GM21723 (cell line): Measurements from ENCODE around the gene MAN1A2.
A peak's percentile ranks its signal among the peaks of the same experiment; 100 is the strongest.

Source experiments
- ATAC-seq: cut with Tn5 transposase; IDR thresholded peaks from one replicate; pipeline ENCODE4 v1.9.1; 2021; ENCODE audit warnings: mild to moderate bottlenecking, moderate library complexity; ENCODE audit not compliant: unreplicated experiment

MAN1A2 gene

DNA sequence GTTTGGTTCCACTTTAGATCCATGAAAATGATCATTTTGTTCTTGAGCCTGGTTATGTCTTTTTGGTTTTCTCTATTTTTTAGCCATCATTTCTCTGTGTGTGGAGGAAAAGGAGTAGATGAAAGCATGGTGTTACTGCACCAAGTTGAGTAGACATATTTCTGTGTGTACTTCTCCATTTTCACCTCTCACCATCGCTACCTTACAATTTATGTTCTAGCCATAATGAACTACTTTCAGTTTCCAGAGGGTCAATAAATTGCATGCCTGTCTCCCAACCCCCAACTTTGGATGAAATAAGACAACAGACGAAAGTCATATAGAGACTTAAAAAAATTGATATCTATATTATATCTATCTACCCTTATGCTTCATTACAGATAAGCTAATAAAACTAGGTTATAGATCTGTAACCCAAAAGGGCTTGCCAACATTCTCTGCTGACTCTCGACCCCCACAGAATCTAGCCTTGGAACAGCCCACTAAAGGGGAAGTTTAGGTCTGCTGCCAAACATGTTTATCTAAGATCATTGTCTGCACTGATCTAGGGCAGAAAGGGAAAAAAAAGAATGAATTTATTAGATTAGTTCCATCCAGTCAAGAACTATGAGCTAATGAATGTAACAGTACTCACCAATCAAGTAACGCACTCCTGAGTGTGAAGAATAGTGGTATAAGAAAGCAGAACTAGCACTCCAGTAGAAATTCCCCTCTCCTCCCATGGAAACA, 7.5 kb upstream of the MAN1A2 start:
- no peak for ATAC-seq

GRCh38 chr1:117362986-117363385, 4.3 kb upstream of the MAN1A2 start:
- ATAC-seq = no peak

DNA sequence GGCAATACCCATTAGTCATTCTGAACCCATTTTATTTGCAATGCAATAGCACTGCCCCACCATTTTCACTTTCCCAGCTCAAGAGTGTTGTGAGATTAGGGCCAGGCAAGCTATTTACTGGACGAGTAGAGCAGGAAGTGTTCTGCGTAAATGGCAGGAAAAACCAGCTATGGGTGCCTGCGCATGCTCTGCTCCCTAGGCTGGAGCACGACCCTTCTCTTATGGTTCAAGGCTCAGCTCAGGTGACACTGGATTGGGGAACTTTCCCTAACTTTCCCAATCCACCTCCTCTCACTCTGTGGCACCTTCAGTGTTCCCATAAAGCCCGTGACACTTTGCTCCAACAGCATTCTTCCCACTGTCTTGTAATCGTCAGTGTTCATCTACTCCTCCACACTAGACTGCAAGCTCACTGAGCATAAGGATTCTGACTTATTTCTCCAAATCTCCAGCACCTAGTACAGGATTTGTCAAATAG, 3.6 kb upstream of the MAN1A2 start:
- no peak for ATAC-seq

GRCh38 chr1:117364240-117364639, 3.0 kb upstream of the MAN1A2 start:
- ATAC-seq = no peak

DNA sequence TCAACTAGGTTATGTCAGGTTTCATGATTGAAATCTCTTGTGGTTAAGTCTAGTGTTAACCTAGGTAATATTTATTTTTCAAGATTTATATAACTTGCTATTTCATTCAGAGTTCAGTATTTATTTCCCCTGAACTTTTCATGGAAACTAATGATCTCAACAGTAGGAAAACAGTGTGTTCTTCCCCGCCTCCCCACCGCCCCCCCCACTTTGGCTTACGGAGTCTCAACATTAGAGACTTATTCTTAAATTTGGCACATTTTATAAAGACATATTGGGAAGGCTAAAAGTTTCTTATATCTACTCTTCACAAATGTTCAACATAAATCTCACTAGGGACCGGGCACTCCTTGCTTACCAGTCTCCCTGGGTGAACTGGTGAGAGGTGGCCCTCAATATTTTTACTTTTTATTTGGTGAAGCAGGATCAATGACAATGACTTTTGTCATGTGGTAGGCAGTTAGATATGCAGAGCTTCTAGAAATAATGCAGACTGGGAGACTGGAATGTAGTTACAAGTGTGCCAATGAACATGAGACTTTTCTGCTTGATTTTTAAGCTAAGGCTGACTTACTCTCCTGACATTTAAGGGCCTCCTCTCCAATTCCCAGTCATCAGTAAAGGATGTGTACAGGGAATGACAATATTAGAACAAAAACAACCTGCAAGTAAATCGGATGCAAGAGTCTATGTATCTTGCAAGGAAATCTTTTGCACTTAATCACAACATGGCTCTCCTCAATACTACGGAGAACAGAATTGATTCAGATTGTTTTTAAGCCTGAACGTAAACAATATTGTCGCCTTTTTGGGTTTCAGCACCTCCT, 1.7 kb upstream of the MAN1A2 start:
- ATAC-seq = no peak

DNA sequence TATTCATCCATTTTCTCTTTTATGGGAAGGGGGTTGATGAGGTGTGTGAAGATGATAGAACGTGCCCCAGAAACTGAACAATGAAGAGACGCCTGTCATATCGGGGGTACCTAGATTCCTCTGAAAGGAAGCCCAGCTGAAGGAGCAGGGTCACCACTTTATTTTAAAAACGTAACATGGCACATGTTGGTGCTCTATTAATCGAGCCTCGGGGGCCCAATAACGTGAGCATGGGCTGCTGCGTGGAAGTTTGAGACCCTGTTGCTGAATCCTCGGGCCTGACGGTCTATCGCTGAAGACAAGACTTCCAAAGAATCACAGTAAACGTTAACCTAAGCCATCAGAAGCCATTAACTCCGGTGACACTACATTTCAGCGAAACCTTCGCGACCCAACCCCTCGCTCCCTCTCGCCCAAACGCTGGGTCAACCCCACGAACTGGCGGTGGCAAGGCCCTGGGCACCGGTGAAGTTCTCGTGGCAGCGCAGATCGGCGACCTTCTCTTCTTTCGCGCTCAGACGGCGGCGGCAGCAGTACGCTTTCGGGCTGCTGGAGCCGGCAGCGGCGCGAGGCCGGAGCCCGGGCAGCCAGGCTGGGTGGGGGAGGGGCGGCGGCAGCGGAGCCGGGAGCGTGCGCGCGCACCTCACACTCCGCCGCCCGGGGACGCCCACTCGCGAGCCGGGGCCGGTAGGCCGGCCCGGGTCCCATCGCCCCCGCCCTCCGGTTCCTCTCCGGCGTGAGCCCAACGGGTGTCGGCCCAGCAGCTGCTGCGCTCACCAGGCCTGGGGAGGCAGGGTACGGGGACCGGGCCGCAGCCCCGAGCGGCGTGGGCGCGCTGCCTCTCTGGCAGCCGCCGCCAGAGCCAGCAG, 838 bp upstream of the MAN1A2 start:
- ATAC-seq = peak; percentile 36

DNA sequence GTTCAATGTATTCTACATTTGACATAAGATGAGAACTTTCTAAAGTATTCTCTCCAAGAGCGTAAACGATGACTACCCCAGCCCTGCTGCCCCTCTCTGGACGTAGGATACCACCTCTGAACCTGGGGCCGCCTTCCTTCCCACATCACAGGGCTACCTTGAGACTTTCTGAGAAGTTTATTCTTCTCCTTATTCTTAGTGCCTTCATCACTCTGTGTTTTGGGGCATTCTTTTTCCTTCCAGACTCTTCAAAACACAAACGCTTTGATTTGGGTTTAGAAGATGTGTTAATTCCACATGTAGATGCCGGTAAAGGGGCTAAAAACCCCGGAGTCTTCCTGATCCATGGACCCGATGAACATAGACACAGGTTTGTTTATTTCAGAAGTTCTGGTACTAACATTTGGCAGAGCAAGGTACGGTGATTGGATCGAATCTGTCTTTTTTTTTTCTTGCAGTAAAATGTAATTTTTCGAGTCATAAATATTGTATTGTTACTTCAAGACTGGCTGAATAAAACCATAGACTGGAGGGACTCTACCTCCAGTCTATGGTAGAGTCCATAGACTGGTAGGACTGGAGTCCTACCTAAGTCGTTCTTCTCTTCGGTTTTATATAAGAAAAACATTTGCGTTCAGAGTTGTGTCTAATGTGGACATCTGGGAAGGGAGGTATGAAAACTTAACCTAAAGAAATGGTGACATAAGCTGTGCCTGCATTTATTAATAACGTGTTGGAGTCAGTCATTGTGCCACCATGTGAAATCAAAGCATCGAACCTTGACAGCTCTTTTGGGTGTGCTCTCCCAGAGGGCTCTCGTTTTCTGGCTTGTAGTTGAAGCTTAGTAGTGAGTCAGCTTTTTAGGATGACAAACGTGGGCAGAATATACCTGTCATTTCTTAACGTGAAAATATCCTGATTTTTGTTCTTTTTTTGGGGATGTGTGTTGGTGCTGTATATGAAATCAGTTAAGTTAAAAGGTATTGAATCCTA, 1.2 kb downstream of the MAN1A2 start:
- peak; percentile 25 for ATAC-seq

- ATAC-seq = no peak
These were observed 2.8 kb downstream of the MAN1A2 start for GRCh38 chr1:117370071-117370470.

DNA sequence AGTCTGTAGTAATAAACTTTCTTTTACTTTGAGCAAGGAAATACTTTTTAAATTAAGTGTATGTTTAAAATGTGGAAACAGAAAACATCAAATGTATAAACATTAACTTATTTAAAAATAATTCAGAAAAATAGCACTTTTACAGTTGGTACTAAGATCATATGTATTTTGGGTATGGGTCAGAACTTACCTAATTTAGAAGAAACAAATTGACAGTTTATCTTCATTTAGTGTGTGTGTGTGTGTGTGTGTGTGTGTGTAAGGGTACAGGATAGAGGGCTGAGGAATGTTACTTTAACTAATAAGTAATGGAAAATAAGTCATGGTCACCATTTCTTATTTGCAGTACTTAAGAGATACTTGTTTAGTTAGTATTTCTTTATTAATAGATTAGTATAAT, 3.3 kb downstream of the MAN1A2 start:
- ATAC-seq = no peak

GRCh38 chr1:117371441-117372151, 4.3 kb downstream of the MAN1A2 start:
- no peak for ATAC-seq

- ATAC-seq = no peak
These were observed 5.7 kb downstream of the MAN1A2 start for GRCh38 chr1:117372863-117373412.

DNA sequence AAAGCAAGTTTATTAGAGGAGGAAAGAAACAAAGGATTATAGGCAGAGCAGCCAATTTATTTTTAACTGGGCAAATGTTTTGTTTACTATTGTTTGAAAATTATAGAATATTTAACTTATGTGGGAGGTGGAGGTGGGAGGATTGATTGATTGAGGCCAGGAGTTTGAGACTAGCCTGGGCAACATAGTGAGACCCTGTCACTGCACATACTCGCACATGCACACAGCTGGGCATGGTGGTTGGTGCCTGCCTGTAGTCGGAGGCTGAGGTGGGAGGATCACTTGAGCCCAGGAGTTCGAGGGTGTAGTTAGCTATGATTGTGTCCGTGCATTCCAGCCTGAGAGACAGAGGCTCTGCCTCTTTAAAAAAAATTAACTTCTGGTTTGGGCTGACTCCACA, 6.7 kb downstream of the MAN1A2 start:
- ATAC-seq = no peak

DNA sequence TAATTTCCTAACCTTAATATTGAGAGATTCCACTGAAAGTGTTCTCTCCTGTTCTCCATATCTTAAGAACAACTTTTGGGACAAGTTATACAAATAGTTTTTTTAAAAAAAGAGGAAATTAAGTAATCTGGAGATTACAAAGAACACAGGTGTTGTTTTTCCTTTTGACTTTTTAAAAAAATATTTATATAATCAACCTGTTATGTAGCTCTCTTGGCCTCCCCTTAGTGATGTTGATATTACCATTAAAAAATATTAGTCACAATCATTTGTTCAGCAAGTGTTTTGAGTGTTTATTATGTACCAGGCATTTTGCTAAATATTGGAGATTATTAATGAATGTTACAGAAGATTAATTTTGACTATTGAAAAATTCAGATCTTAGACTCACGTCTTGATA, 8.1 kb downstream of the MAN1A2 start:
- ATAC-seq = no peak

DNA sequence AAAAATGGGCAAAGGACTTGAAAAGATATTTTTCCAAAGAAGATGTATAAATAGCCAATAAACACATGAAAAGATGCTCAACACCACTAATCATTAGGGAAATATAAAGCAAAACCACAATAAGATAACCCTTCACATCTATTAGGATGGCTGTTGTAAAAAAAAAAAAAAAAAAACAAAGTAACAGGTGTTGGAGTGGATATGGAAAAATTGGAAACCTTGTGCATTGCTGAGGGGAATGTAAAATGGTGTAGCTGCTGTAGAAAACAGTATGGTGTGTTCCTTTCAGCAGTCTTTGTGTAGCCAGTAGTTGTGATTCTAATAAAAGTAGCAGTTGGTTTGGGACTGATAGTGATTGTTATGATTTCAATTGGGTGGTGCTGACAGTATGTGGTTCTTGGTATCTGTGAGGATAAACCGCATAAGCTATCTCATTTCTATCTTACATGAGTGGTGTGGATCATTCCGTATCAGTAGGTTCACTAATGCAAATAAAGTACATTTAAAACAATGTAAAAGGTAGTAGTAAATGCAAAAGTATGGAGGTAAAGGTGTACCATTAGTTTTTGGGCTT, 19.9 kb downstream of the MAN1A2 start:
- no peak for ATAC-seq

DNA sequence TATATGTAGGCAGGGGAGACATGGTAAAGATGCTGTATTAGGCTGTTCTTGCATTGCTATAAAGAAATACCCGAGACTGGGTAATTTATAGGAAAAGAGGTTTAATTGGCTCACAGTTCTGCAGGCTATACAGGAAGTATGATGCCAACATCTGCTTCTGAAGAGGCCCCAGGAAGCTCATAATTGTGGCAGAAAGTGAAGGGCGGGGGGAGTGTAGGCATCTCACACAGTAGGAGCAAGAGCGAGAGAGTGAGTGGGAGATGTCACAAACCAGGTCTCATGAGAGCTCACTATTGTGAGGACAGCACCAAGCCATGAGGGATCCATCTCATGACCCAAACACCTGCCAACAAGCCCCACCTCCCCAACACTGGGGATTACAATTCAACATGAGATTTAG, 21.1 kb downstream of the MAN1A2 start:
- ATAC-seq = no peak

DNA sequence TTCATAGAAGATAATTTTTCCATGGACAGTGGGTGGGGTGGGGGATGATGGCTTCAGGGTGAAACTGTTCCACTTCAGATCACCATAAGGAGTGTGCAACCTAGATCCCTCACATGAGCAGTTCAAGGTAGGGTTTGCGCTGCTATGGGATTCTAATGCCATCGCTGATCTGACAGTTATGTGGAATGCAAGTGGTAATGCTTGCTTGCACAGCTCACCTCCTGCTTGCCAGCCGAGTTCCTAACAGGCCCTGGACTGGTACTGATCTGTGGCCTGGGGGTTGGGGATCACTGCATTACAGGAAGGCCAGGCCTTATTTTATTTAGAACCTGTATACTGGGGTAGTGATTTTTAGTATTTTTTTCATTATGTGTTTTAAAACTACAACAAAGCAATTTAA, 22.0 kb downstream of the MAN1A2 start:
- ATAC-seq = no peak

GRCh38 chr1:117389779-117390178, 22.5 kb downstream of the MAN1A2 start:
- ATAC-seq = no peak

DNA sequence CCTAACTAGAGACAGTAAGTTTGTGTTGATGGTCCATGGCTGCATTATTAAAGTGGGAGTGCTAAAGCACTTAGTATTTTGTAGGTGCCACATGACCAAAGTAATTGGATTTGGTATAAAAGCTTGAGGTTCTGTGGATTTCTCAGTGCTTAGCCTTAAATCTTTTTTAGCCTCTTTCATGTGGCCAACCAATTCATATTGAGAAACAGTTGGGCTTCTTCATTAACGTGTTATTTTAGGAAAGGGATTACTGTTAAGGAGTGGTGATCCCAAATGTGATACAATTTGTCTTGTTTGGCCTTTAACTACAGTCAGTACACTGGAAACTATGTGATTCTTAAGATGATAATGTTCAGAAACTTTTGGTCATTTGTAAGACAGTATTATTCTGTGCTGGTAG, 25.5 kb downstream of the MAN1A2 start:
- no peak for ATAC-seq

DNA sequence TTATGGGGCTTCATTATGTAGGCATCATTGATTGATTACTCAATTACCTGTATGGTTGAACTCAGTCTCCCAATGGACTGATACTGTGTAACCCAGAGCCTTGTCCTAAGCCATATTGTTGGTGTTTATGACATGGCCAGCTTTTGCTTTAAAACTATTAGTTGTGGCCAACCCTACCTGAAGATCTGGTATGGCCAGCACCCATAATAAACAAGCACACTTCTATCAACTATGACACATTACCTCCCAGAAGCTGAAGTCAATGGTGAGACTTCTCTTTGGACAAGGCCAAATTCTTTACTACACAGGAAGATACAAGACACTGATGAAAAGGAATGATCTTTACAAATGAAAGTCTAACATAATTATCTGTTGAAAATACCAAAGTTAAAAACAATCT, 28.8 kb downstream of the MAN1A2 start:
- no peak for ATAC-seq
